HG03457 (cell line): Measurements from ENCODE around the gene PRR5L.

Source experiments
- ATAC-seq: cut with Tn5 transposase; IDR thresholded peaks from one replicate; pipeline ENCODE4 v1.9.1; 2021; ENCODE audit warnings: moderate number of reproducible peaks; ENCODE audit not compliant: unreplicated experiment

Gene PRR5L

DNA sequence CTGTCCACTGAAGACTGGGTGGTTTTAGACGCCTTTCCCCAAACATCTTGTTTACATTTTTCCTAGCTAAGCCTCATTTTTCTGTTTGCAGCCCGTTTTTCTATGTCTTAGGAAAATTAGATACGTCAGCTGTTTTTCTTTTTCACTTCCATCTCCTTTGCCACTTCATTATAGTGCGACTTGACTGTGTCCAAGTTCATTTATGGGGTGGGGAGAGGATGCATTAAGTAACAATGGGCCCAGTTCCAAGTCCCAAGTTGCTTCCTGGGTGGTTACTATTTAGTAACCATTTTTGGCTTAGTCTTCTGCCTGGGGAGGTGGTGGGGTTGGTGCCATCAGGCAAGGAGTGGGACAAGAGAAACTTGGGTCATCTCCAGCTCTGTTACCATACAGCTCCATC is 131.0 kb downstream of the PRR5L start:
- no peak for ATAC-seq

DNA sequence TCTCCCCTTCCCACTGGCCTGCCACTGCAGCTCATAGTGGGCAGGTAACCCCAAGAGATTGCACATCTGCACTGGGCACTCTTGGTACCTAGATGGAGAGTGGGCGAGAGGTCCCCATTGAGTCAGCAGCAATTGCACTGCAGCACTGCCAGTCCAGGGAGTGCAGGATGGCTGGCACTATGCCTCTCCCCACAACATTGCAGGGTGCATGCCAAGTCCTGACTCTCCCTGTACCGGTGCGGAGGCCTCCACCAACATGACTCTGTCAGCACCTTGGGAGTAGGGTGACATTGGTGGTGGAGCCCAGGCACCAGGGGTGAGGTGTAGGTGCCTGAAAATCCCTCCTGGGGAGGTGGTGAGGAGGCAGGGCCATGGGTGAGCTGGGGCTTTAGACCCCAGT is 131.8 kb downstream of the PRR5L start:
- no peak for ATAC-seq

DNA sequence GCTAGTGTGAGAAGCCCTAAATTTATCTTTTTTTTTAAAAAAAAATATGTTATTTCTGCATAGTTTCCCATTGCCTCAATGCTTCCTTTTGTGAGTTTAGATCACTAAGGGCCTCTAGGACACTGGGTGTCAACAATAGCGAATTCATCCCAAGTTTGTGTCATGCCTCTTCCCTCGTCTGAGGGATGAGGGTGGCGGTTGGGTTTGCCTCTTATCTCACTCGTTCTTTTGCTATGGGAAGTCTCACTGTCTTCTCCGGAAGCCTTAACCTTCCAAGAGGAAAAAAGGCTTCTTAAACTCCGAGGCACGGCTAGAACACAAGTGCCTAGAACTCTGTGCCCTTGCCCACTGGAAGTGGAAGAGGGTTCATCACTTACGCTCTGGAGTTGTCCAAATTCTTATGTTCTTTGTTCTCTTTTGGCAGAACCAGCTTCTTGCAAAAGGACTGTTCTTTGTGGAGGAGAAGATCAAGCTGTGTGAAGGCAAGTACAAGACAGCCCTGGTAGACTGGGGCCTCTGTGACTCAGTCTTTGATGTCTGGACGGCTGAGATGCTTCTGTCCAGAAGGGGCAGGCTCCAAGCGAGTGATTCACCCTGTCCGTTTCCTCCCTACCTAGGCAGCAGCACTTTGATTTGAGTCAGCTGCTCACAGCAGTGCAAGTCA is 135.5 kb downstream of the PRR5L start:
- no peak for ATAC-seq

DNA sequence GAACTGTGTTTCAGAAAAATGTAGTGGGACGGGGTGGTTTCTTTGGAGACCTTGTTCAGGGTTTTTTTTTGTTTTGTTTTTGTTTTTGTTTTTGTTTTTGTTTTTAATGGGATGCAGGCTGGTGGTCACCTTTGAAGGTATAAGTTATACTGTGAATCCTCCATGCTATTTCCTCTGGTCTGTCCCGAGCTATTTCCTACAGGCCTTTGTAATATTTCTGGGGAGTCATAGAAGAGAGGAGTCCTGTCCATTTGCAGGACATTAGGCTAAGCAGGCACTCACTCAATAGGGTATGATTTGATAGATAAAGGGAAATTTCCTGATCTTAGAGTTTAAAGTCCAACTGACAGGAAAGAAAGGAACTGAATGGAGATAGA is 136.0 kb downstream of the PRR5L start:
- no peak for ATAC-seq

DNA sequence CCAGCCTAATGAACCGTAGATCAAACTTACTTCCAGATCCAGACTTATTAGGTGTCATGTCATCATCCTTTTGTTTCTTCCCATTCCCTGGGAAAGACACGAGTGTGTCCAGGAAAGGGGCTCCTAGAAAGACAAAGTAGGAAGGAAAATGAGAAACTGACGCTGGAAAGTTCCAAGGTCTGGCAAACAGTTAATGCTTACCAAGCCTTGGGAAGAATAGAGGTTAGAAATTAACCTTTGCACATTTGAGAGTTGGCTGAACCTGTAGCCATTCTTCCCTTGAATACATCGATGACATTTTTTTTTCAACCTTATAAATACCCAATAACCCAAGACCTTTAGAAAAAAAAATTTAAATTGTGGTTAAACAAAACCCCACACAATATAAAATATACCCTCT is 136.7 kb downstream of the PRR5L start:
- ATAC-seq, result no peak

DNA sequence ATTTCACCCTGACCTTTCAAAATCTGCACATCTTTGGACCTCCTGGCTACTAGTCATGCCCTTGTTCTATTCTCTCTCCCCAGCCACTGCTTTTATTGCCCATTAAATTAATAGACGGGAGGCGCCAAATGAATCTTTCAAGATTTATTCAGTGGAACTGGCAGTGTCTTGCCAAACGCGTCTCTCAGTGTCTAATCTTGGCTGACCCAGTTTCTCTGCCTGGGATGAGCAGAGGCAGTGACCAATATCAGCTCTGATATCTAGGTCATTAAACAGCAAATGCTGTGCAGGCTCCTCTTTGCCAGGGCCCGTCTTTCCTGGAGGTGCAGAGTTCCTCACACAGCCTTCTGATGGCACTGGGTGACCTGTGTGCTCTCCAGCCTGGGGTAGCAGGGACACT is 140.0 kb downstream of the PRR5L start:
- no peak for ATAC-seq

DNA sequence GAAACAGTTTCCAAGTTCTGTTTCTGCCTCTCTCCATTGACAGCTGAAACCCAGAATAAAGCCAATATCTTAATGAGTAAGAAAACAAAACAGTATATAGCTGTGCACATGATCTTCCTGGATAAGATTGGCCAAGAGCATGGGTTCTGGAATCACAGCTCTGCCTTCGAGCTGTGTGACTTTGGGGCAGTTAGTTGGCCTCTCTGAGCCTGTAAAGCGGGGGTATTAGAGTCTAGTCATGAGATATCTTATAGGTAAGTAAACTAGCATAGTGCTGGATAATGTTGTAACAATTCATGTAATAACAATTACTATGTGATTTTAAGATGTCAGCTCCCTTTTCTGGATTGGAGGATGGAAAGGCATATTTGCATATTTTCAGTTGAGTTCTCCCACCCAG is 140.5 kb downstream of the PRR5L start:
- no peak for ATAC-seq

DNA sequence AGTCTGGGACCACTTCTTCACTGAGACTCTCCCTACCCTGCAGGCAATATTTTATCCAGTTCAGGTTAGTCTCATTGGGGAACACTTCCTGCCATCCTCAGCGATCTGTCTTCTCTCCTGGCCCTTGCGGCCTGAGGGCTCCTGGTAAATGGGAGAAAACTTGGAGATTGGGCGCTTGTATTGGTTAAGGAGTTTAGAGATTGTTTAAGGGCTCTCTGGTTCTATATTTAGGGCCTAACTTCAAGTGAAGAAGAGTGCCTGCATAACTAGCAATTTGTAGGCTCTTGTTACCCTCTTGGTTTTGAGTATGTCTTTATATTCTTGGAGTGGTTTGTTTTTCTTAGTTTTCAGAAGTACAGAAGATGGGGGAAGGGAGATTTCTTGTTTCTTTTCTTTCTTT is 141.3 kb downstream of the PRR5L start:
- ATAC-seq, result no peak

DNA sequence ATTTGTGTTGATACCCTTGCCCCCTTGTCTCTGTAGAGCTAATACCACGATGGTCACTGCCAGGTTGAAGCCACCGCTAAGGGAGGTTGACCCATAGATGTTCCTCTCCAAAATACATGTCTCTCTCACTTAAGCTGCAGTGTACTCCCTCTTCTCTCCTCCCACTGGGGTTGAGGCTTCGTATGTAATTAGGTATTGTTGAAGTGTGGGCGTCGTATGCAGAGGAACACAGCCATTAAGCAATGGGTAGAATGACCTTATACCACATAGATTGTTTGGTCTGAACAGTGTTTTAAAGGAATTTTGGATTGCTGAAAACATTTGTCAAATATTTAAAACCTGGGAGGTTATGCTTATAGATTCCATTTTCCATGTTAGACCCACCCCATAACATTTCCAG is 142.0 kb downstream of the PRR5L start:
- ATAC-seq, result no peak

DNA sequence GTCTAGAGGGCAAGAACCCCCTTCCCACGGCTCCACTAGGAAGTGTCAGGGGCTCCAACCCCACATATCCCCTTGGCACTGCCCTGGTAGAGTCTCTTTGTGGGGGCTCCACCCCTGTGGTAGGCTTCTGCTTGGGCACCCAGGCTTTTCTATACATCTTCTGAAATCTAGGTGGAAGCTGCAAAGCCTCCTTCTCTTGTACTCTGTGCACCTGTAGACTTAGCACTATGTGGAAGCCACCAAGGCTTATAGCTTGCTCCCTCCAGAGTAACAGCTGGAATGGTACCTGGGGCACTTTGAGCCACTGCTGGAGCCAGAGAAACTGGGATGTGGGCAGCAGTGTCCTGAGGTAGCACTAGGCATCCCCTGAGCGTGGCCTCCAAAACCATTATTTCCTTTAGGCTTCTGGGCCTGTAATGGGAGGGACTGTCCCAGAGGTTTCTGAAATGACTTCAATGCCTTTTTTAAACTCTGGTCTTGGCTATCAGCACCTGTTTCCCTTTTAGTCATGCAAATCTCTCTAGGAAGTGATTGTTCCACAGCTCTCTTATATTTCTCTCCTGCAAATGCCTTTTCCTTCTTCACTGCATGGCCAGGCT is 145.6 kb downstream of the PRR5L start:
- ATAC-seq, result peak; percentile 91

DNA sequence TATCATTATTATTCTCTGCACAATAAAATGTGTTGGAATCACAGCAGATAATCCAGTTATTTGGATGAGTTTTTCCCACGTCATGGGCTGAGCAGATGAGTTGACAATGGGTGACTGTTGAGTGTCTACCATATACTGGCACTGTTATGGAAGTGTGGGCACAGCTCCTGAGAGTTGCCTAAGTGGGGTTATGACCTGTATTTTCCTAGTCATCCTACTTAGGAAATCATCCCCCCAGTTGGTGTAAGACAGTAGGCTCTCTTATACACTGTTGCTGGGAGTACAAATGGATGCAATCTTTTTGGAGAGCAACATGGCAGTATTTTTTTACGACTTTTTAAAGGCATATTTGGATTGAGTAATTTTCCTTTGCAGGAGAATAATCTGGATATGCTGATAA is 147.6 kb downstream of the PRR5L start:
- no peak for ATAC-seq

DNA sequence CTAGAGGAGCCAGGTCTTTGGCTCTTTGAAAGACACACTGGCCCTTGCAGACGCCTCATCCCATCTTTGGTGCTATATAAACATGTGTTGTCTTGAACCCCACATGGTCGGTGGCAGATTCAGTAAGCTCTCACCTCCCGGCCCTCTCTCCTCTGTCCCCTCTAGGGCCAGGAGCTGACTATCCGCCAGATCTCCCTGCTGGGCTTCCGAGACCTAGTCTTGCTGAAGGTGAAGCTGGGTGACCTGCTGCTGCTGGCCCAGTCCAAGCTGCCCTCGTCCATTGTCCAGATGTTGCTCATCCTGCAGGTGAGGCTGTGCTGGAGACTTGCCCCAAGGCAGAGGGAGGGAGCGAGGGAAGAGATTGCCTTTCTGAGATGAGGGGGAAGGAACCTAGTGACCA is 150.0 kb downstream of the PRR5L start:
- no peak for ATAC-seq

DNA sequence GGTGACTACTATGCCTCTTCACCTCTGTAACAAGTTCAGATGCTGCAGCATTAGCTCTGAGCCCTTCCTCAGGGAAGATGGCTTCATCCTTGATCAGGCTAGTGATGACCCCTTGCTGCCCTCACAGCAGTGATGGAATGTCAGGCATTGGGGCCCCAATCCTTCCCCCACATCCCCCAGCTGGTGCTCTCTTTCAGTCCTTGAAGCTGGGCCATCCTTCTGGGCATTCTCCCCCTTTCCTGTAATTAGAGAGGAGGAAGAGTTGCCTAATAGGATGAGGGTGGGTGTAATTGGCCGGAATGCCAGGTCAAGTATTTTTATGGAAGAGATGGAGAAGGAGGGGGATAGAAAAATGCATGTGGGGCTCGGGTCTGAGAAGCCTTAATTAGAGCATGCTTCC is 151.4 kb downstream of the PRR5L start:
- no peak for ATAC-seq

DNA sequence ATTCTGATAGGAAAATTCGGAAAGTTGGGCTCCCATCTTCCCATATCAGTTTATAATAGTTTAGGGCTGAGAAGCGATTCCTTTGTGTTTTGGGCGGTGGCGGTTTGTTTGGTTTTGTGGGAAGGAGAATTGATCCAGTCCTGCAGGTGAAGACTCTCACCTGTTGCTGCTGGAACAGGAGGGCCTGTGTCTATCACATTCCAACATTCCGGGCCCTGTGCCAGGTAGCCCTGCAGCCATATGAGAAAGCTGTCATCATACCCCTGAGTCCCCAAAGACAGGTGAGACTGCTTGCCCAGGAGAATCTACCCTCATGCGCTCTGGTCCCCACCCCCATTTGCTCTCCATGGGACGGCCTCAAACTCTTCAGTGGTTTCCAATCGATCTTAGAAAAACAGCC is 151.9 kb downstream of the PRR5L start:
- no peak for ATAC-seq

DNA sequence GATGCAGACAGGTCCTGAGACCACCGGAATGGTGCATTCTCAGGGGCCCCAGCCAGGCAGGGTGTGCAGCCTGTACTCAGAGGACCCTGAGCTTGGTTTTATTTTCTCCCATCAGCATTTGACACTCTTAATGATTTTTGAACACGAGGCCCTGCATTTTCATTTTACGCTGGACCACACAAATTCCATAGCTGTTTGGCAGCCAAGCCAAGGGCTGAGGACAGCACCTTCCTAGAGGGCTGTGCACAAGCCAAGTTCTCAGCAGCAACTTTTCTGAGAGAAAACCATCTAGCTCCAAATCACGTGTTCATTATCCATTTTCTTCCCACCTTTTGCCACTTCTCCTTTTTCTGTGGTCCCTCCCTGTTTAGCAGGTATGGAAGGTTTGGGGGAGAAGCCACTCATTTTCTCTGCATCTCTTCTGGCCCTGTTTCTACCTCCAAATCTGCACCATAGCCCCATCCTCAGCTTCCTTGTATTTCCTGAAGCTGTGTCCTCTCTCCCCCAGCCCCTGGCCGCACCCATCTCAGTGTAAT is 153.5 kb downstream of the PRR5L start:
- ATAC-seq, result no peak

DNA sequence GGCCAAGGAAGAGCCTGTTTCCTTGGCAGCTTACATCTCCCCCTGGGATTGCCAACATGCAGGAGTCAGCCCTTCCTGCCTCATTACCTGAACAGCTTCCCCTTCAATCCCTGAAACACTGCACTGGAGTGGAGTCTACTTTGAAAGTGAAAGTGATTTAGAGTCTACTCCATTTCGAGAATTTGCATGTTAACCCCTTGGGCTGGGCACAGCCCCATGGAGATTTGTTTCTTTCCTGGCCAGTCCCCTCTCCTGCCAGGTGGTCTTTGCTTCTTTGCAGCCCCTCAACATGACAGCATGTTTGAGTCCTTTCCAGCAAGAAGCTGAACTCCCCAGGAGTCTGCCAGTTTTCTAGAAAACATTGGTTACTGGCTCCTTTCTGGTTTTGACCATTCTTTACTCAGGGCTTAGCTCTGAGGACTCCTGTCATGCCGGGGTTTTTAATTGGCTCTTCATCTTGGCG is 154.1 kb downstream of the PRR5L start:
- no peak for ATAC-seq

DNA sequence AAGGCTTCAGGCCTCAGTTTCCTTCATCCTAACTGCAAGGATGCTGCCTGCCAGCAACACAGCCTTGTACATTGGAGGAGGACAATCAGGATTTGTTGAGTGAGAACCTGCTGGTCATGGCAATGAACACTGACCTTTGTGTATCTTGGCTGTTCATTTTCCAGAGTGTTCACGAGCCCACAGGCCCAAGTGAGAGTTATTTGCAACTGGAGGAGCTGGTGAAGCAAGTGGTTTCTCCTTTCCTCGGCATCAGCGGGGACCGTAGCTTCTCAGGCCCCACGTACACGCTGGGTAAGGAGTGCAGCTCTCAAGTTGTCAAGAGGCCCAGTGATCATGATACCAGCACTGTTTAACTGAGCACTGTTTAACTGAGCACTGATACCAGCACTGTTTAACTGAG is 155.0 kb downstream of the PRR5L start:
- ATAC-seq, result no peak

DNA sequence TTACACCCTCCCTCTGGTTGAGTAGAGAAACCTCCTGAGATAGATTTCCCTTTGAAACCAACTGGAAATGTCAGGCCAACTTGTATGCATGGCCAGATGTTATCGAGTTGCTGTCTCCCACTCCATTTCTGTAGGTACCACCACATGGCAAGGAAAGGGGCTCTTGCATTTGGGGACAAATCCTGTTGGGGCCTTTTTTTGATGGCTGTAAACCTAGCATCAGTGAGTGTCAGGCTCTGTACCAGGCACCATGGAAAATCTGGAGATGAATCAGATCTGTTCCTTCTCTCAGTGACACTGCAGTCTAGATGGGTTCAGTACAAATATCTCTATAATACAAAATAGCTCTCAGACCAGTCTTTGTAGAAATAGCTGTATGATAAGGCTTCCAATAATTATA is 155.6 kb downstream of the PRR5L start:
- ATAC-seq, result no peak

DNA sequence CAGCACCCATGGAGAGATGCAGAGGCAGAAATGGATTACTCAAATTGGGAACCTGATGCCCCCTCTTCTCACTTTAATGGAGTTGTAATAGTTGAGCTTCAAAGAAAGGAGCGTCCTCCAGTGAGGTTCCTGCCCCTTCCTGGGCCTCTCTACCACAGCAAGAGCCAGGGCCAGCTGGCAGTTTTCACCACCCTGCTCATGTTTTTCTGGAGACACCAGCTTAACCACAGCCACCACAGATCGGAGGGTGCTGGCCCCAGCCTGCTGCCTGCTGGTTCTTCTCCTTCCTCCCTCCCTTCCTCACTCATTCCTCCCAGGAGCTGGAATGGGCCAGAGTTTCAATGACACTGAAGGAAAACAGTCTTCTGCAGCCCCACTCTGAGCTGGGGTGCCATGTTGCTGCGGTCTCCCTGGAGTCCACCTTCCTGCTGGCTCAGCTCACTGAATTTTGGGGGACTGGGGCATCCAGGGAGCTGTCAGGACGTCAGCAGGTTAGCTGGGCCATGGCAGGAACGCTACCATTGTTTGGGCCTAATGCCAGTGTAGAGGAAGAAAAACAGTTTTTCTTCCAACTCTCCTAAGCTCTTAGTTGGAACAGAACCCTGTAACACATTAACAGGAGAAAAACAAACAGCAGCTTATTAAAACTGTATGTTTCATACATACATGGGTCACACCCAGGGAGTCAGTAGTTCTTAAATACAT is 156.3 kb downstream of the PRR5L start:
- no peak for ATAC-seq

DNA sequence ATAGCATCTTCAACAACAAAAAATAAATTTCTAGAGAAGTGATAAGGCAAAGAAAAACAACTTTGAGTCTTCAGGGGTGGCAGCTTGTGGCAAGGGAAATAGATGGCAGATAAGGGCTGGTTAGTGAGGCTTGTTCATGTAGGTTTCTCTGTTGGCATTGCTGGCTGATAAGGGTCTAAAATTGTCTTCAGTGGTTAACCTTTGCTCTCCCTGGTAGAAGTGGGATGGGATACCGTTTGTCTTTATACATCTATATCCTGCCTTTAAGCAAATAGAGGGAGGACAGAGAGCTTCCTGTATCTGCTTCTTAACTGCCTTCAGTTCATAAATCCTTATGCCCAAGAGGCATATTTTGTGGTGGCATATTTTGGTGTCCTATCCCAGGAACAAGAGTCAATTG is 156.9 kb downstream of the PRR5L start:
- ATAC-seq, result no peak

DNA sequence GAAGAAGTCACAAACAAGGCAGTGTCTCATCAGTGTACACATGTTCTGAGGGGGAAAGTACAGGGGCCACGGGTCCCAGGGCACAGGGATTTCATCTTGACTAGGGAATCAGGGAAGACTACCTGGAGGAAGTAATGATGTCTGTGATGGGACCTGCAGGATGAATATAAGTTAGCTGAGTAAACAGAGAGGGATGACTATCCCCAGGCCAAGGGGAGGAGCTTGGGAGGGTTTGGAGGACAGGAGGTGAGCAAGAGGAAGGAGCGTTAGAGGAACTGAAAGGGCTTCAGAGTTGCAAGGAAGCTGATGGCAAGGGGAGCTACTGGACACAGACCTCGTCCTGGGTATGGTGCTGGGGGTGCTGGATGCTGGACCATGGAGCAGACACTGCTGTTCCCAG is 157.6 kb downstream of the PRR5L start:
- no peak for ATAC-seq

DNA sequence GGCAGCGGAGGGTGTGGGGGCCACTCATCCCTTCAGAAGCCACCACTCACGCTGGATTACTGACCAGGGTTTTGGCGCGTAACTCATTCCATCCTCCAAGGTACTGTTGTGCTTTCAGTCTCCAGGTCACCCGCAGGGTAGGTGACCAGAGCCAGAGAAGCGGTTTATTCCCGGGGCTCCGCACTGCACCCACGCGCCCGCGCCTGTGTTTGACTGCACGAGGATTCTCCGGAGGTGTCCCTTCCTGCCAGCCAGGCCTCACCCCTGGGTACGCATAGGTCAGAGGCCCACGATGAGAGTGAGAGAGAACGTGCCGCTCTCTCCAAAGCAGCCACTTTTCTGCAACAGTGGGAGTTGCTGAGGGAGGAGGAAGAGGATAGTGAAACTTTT is 158.5 kb downstream of the PRR5L start:
- no peak for ATAC-seq
